ENCODE measurements around the gene EHD3. TPM values are rescaled to one million over a fixed set of nuclear protein-coding genes. Genes with fewer than 3 reads are reported as not detected.

Gene EHD3
- total RNA-seq, 2 experiments from 2014 or later: 1.1 to 1.2 TPM

GRCh38 chr2:31203916-31204315 is 30.0 kb upstream of the EHD3 start:
- Mint-ChIP-seq H3K9me3 (no peaks in the 10 kb centered on the region), H3K27ac (no peak overlapping the region), H3K36me3 (no peaks in the 10 kb centered on the region), H3K4me3 (no peak overlapping the region), H3K27me3 (no peaks in the 10 kb centered on the region), H3K4me1 (no peaks in the 10 kb centered on the region)
- DNase-seq: no peak

- H3K27me3 Mint-ChIP-seq: no peaks in the 10 kb centered on the region
- H3K4me1 Mint-ChIP-seq: no peaks in the 10 kb centered on the region
- no peaks in the 10 kb centered on the region for H3K9me3 Mint-ChIP-seq
- H3K36me3 Mint-ChIP-seq: no peaks in the 10 kb centered on the region
- H3K27ac Mint-ChIP-seq: no peak overlapping the region
- no peak overlapping the region for H3K4me3 Mint-ChIP-seq
- no peak for DNase-seq
Observed at GRCh38 chr2:31204783-31205182, 29.2 kb upstream of the EHD3 start.

- Mint-ChIP-seq H3K27me3 (no peaks in the 10 kb centered on the region), H3K27ac (no peak overlapping the region), H3K4me3 (no peak overlapping the region), H3K36me3 (no peaks in the 10 kb centered on the region), H3K4me1 (no peaks in the 10 kb centered on the region), H3K9me3 (no peaks in the 10 kb centered on the region)
- DNase-seq: no peak
Observed at GRCh38 chr2:31205186-31205585, 28.8 kb upstream of the EHD3 start.

GRCh38 chr2:31205613-31206012 is 28.3 kb upstream of the EHD3 start:
- Mint-ChIP-seq H3K9me3 (no peaks in the 10 kb centered on the region), H3K27ac (no peak overlapping the region), H3K27me3 (no peaks in the 10 kb centered on the region), H3K36me3 (no peaks in the 10 kb centered on the region), H3K4me3 (no peak overlapping the region), H3K4me1 (no peaks in the 10 kb centered on the region)
- no peak for DNase-seq

- Mint-ChIP-seq H3K36me3 (no peaks in the 10 kb centered on the region), H3K9me3 (no peaks in the 10 kb centered on the region), H3K4me3 (no peak overlapping the region), H3K27me3 (no peaks in the 10 kb centered on the region), H3K27ac (no peak overlapping the region), H3K4me1 (no peaks in the 10 kb centered on the region)
- no peak for DNase-seq
Observed at GRCh38 chr2:31207790-31208189, 26.2 kb upstream of the EHD3 start.

- H3K36me3 Mint-ChIP-seq: no peaks in the 10 kb centered on the region
- no peaks in the 10 kb centered on the region for H3K4me1 Mint-ChIP-seq
- no peak overlapping the region for H3K4me3 Mint-ChIP-seq
- no peak overlapping the region for H3K27ac Mint-ChIP-seq
- no peaks in the 10 kb centered on the region for H3K27me3 Mint-ChIP-seq
- H3K9me3 Mint-ChIP-seq: no peaks in the 10 kb centered on the region
- DNase-seq: no peak
Observed at GRCh38 chr2:31208240-31208639, 25.7 kb upstream of the EHD3 start.

GRCh38 chr2:31212659-31213600 is 21.0 kb upstream of the EHD3 start:
- Mint-ChIP-seq H3K4me1 (peaks cover 19% of the 10 kb centered on the region), H3K9me3 (no peaks in the 10 kb centered on the region), H3K27me3 (no peaks in the 10 kb centered on the region), H3K4me3 (no peak overlapping the region), H3K36me3 (no peaks in the 10 kb centered on the region), H3K27ac (no peak overlapping the region)
- no peak for DNase-seq

- H3K9me3 Mint-ChIP-seq: no peaks in the 10 kb centered on the region
- H3K4me1 Mint-ChIP-seq: peaks cover 19% of the 10 kb centered on the region
Observed at GRCh38 chr2:31213601-31214443, 20.1 kb upstream of the EHD3 start.

GRCh38 chr2:31214444-31214915 is 19.5 kb upstream of the EHD3 start:
- H3K4me1 Mint-ChIP-seq: peaks cover 19% of the 10 kb centered on the region

More at GRCh38 chr2:31213601-31214443, 20.1 kb upstream of the EHD3 start:
- no peak overlapping the region for H3K4me3 Mint-ChIP-seq
- no peaks in the 10 kb centered on the region for H3K27me3 Mint-ChIP-seq
- no peak overlapping the region for H3K27ac Mint-ChIP-seq
- DNase-seq: no peak
- H3K36me3 Mint-ChIP-seq: no peaks in the 10 kb centered on the region

GRCh38 chr2:31216734-31217133 is 17.2 kb upstream of the EHD3 start:
- H3K27ac Mint-ChIP-seq: no peak overlapping the region

More at GRCh38 chr2:31214444-31214915, 19.5 kb upstream of the EHD3 start:
- H3K27ac Mint-ChIP-seq: no peak overlapping the region
- no peaks in the 10 kb centered on the region for H3K9me3 Mint-ChIP-seq
- no peaks in the 10 kb centered on the region for H3K36me3 Mint-ChIP-seq
- H3K27me3 Mint-ChIP-seq: no peaks in the 10 kb centered on the region
- no peak overlapping the region for H3K4me3 Mint-ChIP-seq
- no peak for DNase-seq

GRCh38 chr2:31217465-31218200 is 16.3 kb upstream of the EHD3 start, which contains the start of gene CAPN14:
Gene CAPN14, minus strand, starts transcription at chr2:31217515. Its CDS starts 12,068 bp downstream, at chr2:31205447.
- DNase-seq: no peak
- peaks cover 19% of the 10 kb centered on the region for H3K4me1 Mint-ChIP-seq
- no peaks in the 10 kb centered on the region for H3K27me3 Mint-ChIP-seq
- no peaks in the 10 kb centered on the region for H3K36me3 Mint-ChIP-seq
- H3K27ac Mint-ChIP-seq: no peak within 1 kb of the TSS
- H3K9me3 Mint-ChIP-seq: no peaks in the 10 kb centered on the region
- no peak within 1 kb of the TSS for H3K4me3 Mint-ChIP-seq

More at GRCh38 chr2:31216734-31217133, 17.2 kb upstream of the EHD3 start:
- DNase-seq: no peak
- Mint-ChIP-seq H3K36me3 (no peaks in the 10 kb centered on the region), H3K9me3 (no peaks in the 10 kb centered on the region), H3K4me1 (peaks cover 19% of the 10 kb centered on the region), H3K27me3 (no peaks in the 10 kb centered on the region), H3K4me3 (no peak overlapping the region)

GRCh38 chr2:31219131-31219969 is 14.6 kb upstream of the EHD3 start:
- Mint-ChIP-seq H3K27me3 (no peaks in the 10 kb centered on the region), H3K4me1 (peaks cover 12% of the 10 kb centered on the region), H3K36me3 (no peaks in the 10 kb centered on the region), H3K9me3 (no peaks in the 10 kb centered on the region), H3K27ac (peak overlapping the region; percentile 18), H3K4me3 (no peak overlapping the region)
- no peak for DNase-seq

GRCh38 chr2:31221544-31221943 is 12.4 kb upstream of the EHD3 start:
- no peak for DNase-seq
- no peak overlapping the region for H3K27ac Mint-ChIP-seq
- H3K9me3 Mint-ChIP-seq: no peaks in the 10 kb centered on the region
- H3K4me3 Mint-ChIP-seq: no peak overlapping the region
- no peaks in the 10 kb centered on the region for H3K36me3 Mint-ChIP-seq
- H3K27me3 Mint-ChIP-seq: no peaks in the 10 kb centered on the region
- peaks cover 9% of the 10 kb centered on the region for H3K4me1 Mint-ChIP-seq

- peaks cover 7% of the 10 kb centered on the region for H3K4me1 Mint-ChIP-seq
- no peaks in the 10 kb centered on the region for H3K27me3 Mint-ChIP-seq
- no peak overlapping the region for H3K27ac Mint-ChIP-seq
- no peaks in the 10 kb centered on the region for H3K9me3 Mint-ChIP-seq
- H3K36me3 Mint-ChIP-seq: no peaks in the 10 kb centered on the region
- no peak for DNase-seq
- no peak overlapping the region for H3K4me3 Mint-ChIP-seq
Observed at GRCh38 chr2:31222071-31222470, 11.9 kb upstream of the EHD3 start.

All from activated naive CD8-positive, alpha-beta T cell treated with anti-CD3 and anti-CD28 coated beads for 36 hours (primary cell).